Endothelial cell of umbilical vein (primary cell): ENCODE measurements around the gene NEB. TPM values are rescaled to one million over a fixed set of nuclear protein-coding genes. Genes with fewer than 3 reads are reported as not detected.

ENCODE experiments used
- BruUV-seq: library from RNA; stranded (reverse); fragments of 400-500 nt; replicated peaks from 2 replicates; lab custom pipeline; 2021; lab: Mats Ljungman, UMichigan
- CTCF ChIA-PET: fragments of 300-600, 350-600 bp; sonication (Branson Sonifier 250); formaldehyde crosslinking; loops from one replicate; lab custom pipeline; 2021; ENCODE audit warnings: antibody characterized with exemption, inconsistent platforms; lab: Charles Lee
- POLR2A ChIA-PET: fragments of 300-600, 350-600 bp; sonication (Branson Sonifier 250); formaldehyde crosslinking; loops from one replicate; lab custom pipeline; 2021; ENCODE audit warnings: antibody characterized with exemption, inconsistent platforms; lab: Charles Lee
- DNase-seq: peaks from one replicate; pipeline ENCODE4 v3.0.0-alpha.2; 2011; ENCODE audit warnings: low read depth, low spot score
- FAIRE-seq: peaks from 2 replicates; lab custom pipeline; 2011; peaks lifted over from hg19 to GRCh38; lab: Jason Lieb, UNC
- H2AFZ ChIP-seq: 2 replicates; pipeline ENCODE4 v1.6.0; 2012; ENCODE audit warnings: low read depth, low read length, control low read depth, inconsistent platforms
- H3K27ac ChIP-seq: 2 replicates; pipeline ENCODE4 v1.5.1; 2011; ENCODE audit warnings: low read depth, mild to moderate bottlenecking, control low read depth, low read length, moderate library complexity; ENCODE audit not compliant: insufficient read depth
- H3K27me3 ChIP-seq, 2 experiments: 2 replicates each; pipeline versions ENCODE4 v1.6.0 to v1.6.1; 2011; ENCODE audit warnings: low read length in 2 of 2, mixed read lengths in 1 of 2; ENCODE audit not compliant: control insufficient read depth in 2 of 2, insufficient read depth in 2 of 2
- H3K36me3 ChIP-seq, 2 experiments: 2 replicates in 1 of 2; 3 replicates in 1 of 2; pipeline ENCODE4 v1.5.1; 2011; ENCODE audit warnings: low read length in 2 of 2, mild to moderate bottlenecking in 1 of 2, moderate library complexity in 1 of 2; ENCODE audit not compliant: control insufficient read depth in 2 of 2, insufficient read depth in 2 of 2; ENCODE audit errors: extremely low read depth in 1 of 2
- H3K4me1 ChIP-seq: 3 replicates; pipeline ENCODE4 v1.5.1; 2011; ENCODE audit warnings: mild to moderate bottlenecking, low read length; ENCODE audit not compliant: control insufficient read depth, insufficient read depth; ENCODE audit errors: extremely low read depth
- H3K4me2 ChIP-seq: 2 replicates; pipeline ENCODE4 v1.6.1; 2011; ENCODE audit warnings: low read length, control low read depth, mixed read lengths; ENCODE audit not compliant: insufficient read depth
- H3K4me3 ChIP-seq, 3 experiments: fragments of 200-600 bp in 1 of 3; sonication (generic), shearing (Covaris generic) in 1 of 3; replicated peaks in 1 of 3; 2 replicates each; pipeline ENCODE4 v1.5.1; 2011 to 2016; ENCODE audit warnings: control low read depth in 3 of 3, low read length in 3 of 3, mild to moderate bottlenecking in 2 of 3, inconsistent platforms in 1 of 3, low read depth in 1 of 3, moderate library complexity in 1 of 3; ENCODE audit not compliant: insufficient read depth in 1 of 3
- H3K79me2 ChIP-seq: 2 replicates; pipeline ENCODE4 v1.6.0; 2012; ENCODE audit warnings: low read length, inconsistent platforms; ENCODE audit not compliant: control insufficient read depth, insufficient read depth
- H3K9ac ChIP-seq: replicated peaks from 2 replicates; pipeline ENCODE3; 2011; ENCODE audit warnings: low read length, control low read depth; ENCODE audit not compliant: insufficient read depth; ENCODE audit errors: extremely low read depth
- H3K9me1 ChIP-seq: replicated peaks from 3 replicates; pipeline ENCODE4 v1.6.0; 2011; ENCODE audit warnings: mild to moderate bottlenecking, low read length; ENCODE audit not compliant: control insufficient read depth, insufficient read depth; ENCODE audit errors: extremely low read depth
- H3K9me3 ChIP-seq: replicated peaks from 2 replicates; pipeline ENCODE4 v1.5.1; 2012; ENCODE audit warnings: low read length, inconsistent platforms; ENCODE audit not compliant: control insufficient read depth, insufficient read depth
- H4K20me1 ChIP-seq: replicated peaks from 2 replicates; pipeline ENCODE3; 2011; ENCODE audit warnings: mild to moderate bottlenecking, low read length; ENCODE audit not compliant: control insufficient read depth, insufficient read depth; ENCODE audit errors: extremely low read depth
- CTCF ChIP-seq, 2 donors: IDR thresholded peaks; 1 replicate in 1 of 2; 2 replicates in 1 of 2; pipeline ENCODE4 v1.5.1; 2011; ENCODE audit warnings: low read length in 2 of 2, mild to moderate bottlenecking in 2 of 2, moderate library complexity in 2 of 2, control low read depth in 1 of 2, inconsistent platforms in 1 of 2, low read depth in 1 of 2; ENCODE audit not compliant: insufficient read depth in 1 of 2; ENCODE audit errors: extremely low read depth in 1 of 2
- EZH2 ChIP-seq: IDR thresholded peaks from 2 replicates; pipeline ENCODE4 v1.6.1; 2012; ENCODE audit warnings: borderline replicate concordance, low read depth, mild to moderate bottlenecking, moderate library complexity, low read length, inconsistent platforms; ENCODE audit not compliant: severe bottlenecking
- FOS ChIP-seq: IDR thresholded peaks from 2 replicates; pipeline ENCODE4 v1.6.1; 2011; ENCODE audit warnings: mild to moderate bottlenecking, low read length, moderate library complexity, borderline replicate concordance; ENCODE audit not compliant: insufficient read depth
- GATA2 ChIP-seq: IDR thresholded peaks from 2 replicates; pipeline ENCODE4 v1.7.0; 2011; ENCODE audit warnings: low read depth, mild to moderate bottlenecking, moderate library complexity, mixed read lengths, low read length; ENCODE audit not compliant: insufficient read length, insufficient read depth
- MYC ChIP-seq: IDR thresholded peaks from one replicate; pipeline ENCODE4 v1.6.1; 2011; ENCODE audit warnings: mild to moderate bottlenecking, low read depth, low read length
- POLR2A ChIP-seq: IDR thresholded peaks from 2 replicates; pipeline ENCODE4 v1.6.1; 2012; ENCODE audit warnings: low read depth, mild to moderate bottlenecking, control low read depth, low read length
- POLR2AphosphoS5 ChIP-seq: IDR thresholded peaks from 2 replicates; pipeline ENCODE4 v1.6.1; 2012; ENCODE audit warnings: low read depth, mild to moderate bottlenecking, control low read depth, low read length, moderate library complexity; ENCODE audit not compliant: insufficient read depth
- dilution Hi-C: fragments of 300-500 bp; cut with MboI; formaldehyde crosslinking; loops from one replicate; pipeline ENCODE4 v1.15.0; 2019; ENCODE audit warnings: low sequenced_read_pairs; ENCODE audit not compliant: extremely low pct_ligation_motif_present
- intact Hi-C: fragments of 100-400 bp; cut with micrococcal nuclease; formaldehyde crosslinking; loops from one replicate; pipeline ENCODE4 v1.10.0; 2022
- polyA plus RNA-seq, 4 experiments: library from polyadenylated mRNA; depleted of rRNA in 3 of 4; stranded (reverse) in 3 of 4; unstranded in 1 of 4; fragments of >200 nt; gene quantifications; 2 replicates each; pipeline versions ENCODE4 v1.2.1 to v1.2.3, GENCODE V29; 2011 to 2012; ENCODE audit warnings: missing spikeins in 1 of 4
- total RNA-seq: library from RNA; stranded (reverse); gene quantifications from 2 replicates; pipeline ENCODE4 v1.2.3, GENCODE V29; 2021
- TF ChIP-seq, protein P1 (sequence below): IDR thresholded peaks from 2 replicates; pipeline ENCODE4 v1.6.1; 2011; ENCODE audit not compliant: insufficient read depth, insufficient read length

NEB gene
- total and polyA plus RNA-seq, 2 donors (not counting 3 experiments of a cell fraction or from before 2014, with no cell fraction given), result 0.84 to 1.8 TPM

GRCh38 chr2:151481744-151482143 lies 252.5 kb downstream of the NEB start:
- no peaks in the 10 kb centered on the region for H3K79me2 ChIP-seq
- FAIRE-seq (no peak), DNase-seq (no peak)
- no peak overlapping the region for H2AFZ ChIP-seq
- POLR2A ChIA-PET, result no interaction called here
- intact Hi-C loops (no loop called here), dilution Hi-C loops (no loop called here)
- no peaks in the 10 kb centered on the region for H3K4me1 ChIP-seq
- CTCF ChIA-PET, result no interaction called here
- peaks cover 0 to 7% of the 10 kb centered on the region in 2 experiments for H3K36me3 ChIP-seq
- H3K9me3 ChIP-seq, result no peaks in the 10 kb centered on the region
- TF ChIP-seq POLR2A, result no peak
- no peak for TF ChIP-seq FOS
- no peak for TF ChIP-seq GATA2
- no peak for TF ChIP-seq POLR2AphosphoS5
- TF ChIP-seq CTCF (IDR thresholded peaks at IDR 0.05; ENCODE audit: extremely low read depth in 1 of 2, insufficient read depth in 1 of 2, low read depth in 1 of 2, low read length in 2 of 2), result no peak
- no peak for TF ChIP-seq EZH2
- TF ChIP-seq, protein P1, sequence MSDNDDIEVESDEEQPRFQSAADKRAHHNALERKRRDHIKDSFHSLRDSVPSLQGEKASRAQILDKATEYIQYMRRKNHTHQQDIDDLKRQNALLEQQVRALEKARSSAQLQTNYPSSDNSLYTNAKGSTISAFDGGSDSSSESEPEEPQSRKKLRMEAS, result no peak
- no peak for TF ChIP-seq MYC
- H3K4me2 ChIP-seq, result no peak overlapping the region
- H3K9me1 ChIP-seq, result no peaks in the 10 kb centered on the region
- no TSS peak for BruUV-seq
- H3K4me3 ChIP-seq, result no peak overlapping the region
- no peak overlapping the region for H3K27ac ChIP-seq
- H3K27me3 ChIP-seq, result no peaks in the 10 kb centered on the region
- no peaks in the 10 kb centered on the region for H4K20me1 ChIP-seq
- no peak overlapping the region for H3K9ac ChIP-seq
